ENCODE results near the gene TPBG.
A peak's percentile ranks its signal among the peaks of the same experiment; 100 is the strongest.
"Not testable (repeated sequence)": the region's sequence is repeated elsewhere in the genome, so short reads cannot be mapped to it uniquely, and the experiment has no call there.

TPBG gene

DNA sequence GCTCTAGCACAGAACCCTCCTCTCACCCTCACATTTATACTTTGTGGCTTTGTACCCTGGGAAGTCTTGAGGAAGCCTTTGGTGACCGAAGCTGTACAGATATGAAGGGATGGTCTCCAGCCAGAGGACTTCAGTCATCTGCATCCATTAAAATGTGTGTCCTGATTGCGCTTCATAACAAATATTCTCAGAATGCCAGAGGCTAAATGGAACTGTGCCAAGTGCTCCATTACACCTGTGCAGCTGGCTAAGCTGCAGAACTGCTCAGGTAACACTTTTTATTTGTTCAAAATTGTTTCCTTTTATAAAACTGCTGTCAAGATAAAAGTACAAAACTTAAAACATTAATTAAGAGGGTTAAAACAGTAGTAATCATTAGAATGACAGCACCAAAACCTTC, 22.3 kb downstream of the TPBG start:
- TF ChIP-seq, protein P1, sequence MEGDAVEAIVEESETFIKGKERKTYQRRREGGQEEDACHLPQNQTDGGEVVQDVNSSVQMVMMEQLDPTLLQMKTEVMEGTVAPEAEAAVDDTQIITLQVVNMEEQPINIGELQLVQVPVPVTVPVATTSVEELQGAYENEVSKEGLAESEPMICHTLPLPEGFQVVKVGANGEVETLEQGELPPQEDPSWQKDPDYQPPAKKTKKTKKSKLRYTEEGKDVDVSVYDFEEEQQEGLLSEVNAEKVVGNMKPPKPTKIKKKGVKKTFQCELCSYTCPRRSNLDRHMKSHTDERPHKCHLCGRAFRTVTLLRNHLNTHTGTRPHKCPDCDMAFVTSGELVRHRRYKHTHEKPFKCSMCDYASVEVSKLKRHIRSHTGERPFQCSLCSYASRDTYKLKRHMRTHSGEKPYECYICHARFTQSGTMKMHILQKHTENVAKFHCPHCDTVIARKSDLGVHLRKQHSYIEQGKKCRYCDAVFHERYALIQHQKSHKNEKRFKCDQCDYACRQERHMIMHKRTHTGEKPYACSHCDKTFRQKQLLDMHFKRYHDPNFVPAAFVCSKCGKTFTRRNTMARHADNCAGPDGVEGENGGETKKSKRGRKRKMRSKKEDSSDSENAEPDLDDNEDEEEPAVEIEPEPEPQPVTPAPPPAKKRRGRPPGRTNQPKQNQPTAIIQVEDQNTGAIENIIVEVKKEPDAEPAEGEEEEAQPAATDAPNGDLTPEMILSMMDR (IDR thresholded peaks at IDR 0.05; ENCODE audit: control insufficient read depth, insufficient read depth, low read depth, low read length, missing control alignments): no peak
- no peak overlapping the region for H3K4me3 ChIP-seq (ENCODE audit: control insufficient read depth, low read depth, low read length)
- no peak for DNase-seq (ENCODE audit: low read depth)

- H3K4me3 ChIP-seq (ENCODE audit: control insufficient read depth, low read depth, low read length); DNase-seq (ENCODE audit: low read depth): not testable (repeated sequence)
Observed at GRCh38 chr6:82394770-82395169, 31.2 kb downstream of the TPBG start.

- TF ChIP-seq, protein P1 (IDR thresholded peaks at IDR 0.05; ENCODE audit: control insufficient read depth, insufficient read depth, low read depth, low read length, missing control alignments): no peak
- DNase-seq (ENCODE audit: low read depth): peak; percentile 90
- no peak overlapping the region for H3K4me3 ChIP-seq (ENCODE audit: control insufficient read depth, low read depth, low read length)
Observed at GRCh38 chr6:82396964-82397751, 33.5 kb downstream of the TPBG start.

GRCh38 chr6:82397962-82398692, 34.5 kb downstream of the TPBG start:
- H3K4me3 ChIP-seq (ENCODE audit: control insufficient read depth, low read depth, low read length): no peak overlapping the region
- no peak for DNase-seq (ENCODE audit: low read depth)
- TF ChIP-seq, protein P1 (IDR thresholded peaks at IDR 0.05; ENCODE audit: control insufficient read depth, insufficient read depth, low read depth, low read length, missing control alignments): no peak

DNA sequence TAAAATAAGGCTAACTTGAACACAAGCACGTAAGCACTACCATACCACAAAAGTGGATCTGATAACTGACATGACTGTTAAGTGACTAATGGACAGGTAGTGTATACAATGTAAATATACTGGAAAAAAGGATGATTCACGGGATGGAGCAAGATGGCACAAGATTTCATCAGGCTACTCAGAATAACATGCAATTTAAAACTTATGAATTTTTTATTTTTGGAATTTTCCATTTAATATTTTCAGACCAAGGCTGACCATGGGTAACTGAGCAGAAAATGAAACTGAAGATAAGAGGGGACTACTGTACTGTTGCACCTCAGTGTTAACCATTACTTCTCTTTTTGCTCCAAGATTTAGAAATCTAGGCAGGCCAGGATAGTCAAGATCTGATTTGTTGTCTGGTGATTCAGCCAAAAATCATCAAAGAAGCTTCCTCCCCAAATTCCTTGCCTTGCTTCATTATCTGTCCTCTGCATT, 45.4 kb downstream of the TPBG start:
- TF ChIP-seq, protein P1 (IDR thresholded peaks at IDR 0.05; ENCODE audit: control insufficient read depth, insufficient read depth, low read depth, low read length, missing control alignments): no peak
- no peak overlapping the region for H3K4me3 ChIP-seq (ENCODE audit: control insufficient read depth, low read depth, low read length)
- DNase-seq (ENCODE audit: low read depth): peak; percentile 53

DNA sequence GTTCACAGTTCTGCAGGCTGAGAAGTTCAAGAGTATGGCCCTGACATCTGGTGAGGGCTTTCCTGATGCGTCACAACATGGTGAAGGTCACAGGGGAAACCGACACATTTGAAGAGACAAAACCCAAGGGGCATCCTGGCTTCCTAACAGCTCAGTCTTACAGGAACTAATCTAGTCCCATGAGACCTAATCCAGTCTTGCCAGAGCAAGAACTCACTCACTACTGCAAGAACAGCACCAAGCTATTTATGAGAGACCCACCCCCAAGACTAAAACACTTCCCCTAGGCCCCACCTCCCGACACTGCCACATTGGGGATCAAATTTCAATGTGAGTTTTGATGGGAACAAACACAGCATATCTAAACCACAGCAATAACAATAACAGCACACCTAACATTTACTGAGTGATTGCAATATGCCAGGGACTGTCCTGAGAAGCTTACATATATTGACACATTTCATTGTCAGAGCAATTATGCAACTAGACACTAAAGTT, 46.6 kb downstream of the TPBG start:
- H3K4me3 ChIP-seq (ENCODE audit: control insufficient read depth, low read depth, low read length): no peak overlapping the region
- TF ChIP-seq, protein P1 (IDR thresholded peaks at IDR 0.05; ENCODE audit: control insufficient read depth, insufficient read depth, low read depth, low read length, missing control alignments): no peak
- DNase-seq (ENCODE audit: low read depth): no peak

DNA sequence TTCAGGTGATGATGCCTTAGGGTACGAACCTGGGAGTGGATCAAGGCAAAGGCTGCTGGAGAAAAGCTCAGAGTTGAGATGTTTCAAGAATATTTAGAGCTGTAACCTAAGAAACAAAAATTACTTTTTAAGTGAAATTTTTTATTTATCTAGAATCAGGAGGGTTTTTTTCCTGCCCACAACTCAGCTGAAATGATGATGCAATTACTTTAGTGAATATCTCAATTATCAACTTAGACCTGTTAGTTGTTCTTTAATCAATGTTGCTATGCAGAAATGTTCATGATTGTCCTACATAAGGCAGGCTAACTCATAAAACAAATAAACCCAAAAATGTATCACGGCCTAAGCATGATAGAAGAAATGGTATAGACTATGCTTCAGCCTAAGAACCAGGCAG, 50.3 kb downstream of the TPBG start:
- TF ChIP-seq, protein P1 (IDR thresholded peaks at IDR 0.05; ENCODE audit: control insufficient read depth, insufficient read depth, low read depth, low read length, missing control alignments): no peak
- no peak for DNase-seq (ENCODE audit: low read depth)
- no peak overlapping the region for H3K4me3 ChIP-seq (ENCODE audit: control insufficient read depth, low read depth, low read length)
